Small intestine (tissue), 16 donors: Measurements from ENCODE around the gene PTAFR. TPM values are rescaled to one million over a fixed set of nuclear protein-coding genes. Genes with fewer than 3 reads are reported as not detected.

Experiments used
- DNase-seq, 2 donors: peaks; one replicate each; pipeline versions ENCODE4 v3.0.0 to v3.0.0-alpha.2; 2013
- FAIRE-seq: peaks from 2 replicates; lab custom pipeline; 2012; peaks lifted over from hg19 to GRCh38; lab: Jason Lieb, UNC
- H3K27ac ChIP-seq, 3 donors: one replicate each; pipeline ENCODE4 v1.5.1; 2013; ENCODE audit warnings: low read length in 2 of 3, mild to moderate bottlenecking in 2 of 3, control low read depth in 1 of 3, inconsistent platforms in 1 of 3, low read depth in 1 of 3, moderate library complexity in 1 of 3
- H3K27me3 ChIP-seq, 3 donors: one replicate each; pipeline ENCODE4 v1.6.1; 2013; ENCODE audit warnings: low read length in 3 of 3, inconsistent platforms in 1 of 3; ENCODE audit not compliant: control insufficient read depth in 3 of 3, insufficient read depth in 3 of 3
- H3K36me3 ChIP-seq, 3 donors: one replicate each; pipeline ENCODE4 v1.6.1; 2013; ENCODE audit warnings: low read length in 3 of 3, inconsistent platforms in 1 of 3, low read depth in 1 of 3, mild to moderate bottlenecking in 1 of 3, moderate library complexity in 1 of 3; ENCODE audit not compliant: control insufficient read depth in 3 of 3, insufficient read depth in 2 of 3
- H3K4me1 ChIP-seq, 3 donors: one replicate each; pipeline ENCODE4 v1.6.1; 2013; ENCODE audit warnings: low read length in 2 of 3, inconsistent platforms in 1 of 3, low read depth in 1 of 3, mild to moderate bottlenecking in 1 of 3, moderate library complexity in 1 of 3; ENCODE audit not compliant: control insufficient read depth in 3 of 3, insufficient read depth in 2 of 3
- H3K4me3 ChIP-seq, 3 donors: one replicate each; pipeline ENCODE4 v1.5.1; 2013; ENCODE audit warnings: low read length in 3 of 3, control low read depth in 1 of 3, inconsistent platforms in 1 of 3, low read depth in 1 of 3, mild to moderate bottlenecking in 1 of 3, moderate library complexity in 1 of 3
- H3K9me3 ChIP-seq, 2 donors: one replicate each; pipeline ENCODE4 v1.6.1; 2013; ENCODE audit warnings: low read depth in 1 of 2, low read length in 1 of 2; ENCODE audit not compliant: control insufficient read depth in 2 of 2, insufficient read depth in 1 of 2
- WGBS, 3 donors: extraction: QIAGEN DNeasy Blood & Tissue Kit; methylation state at CpG; one replicate each; pipeline ENCODE4 v1.1.7; 2013; 5-methylcytosine and 5-hydroxymethylcytosine counted together
- long read RNA-seq, 10 donors: transcript quantifications; one replicate each; lab custom pipeline, GENCODE V29; 2026
- polyA plus RNA-seq, 4 donors: library from polyadenylated mRNA; stranded (reverse) in 3 of 4; unstranded in 1 of 4; fragments of 200-250 nt in 3 of 4; fragments of 120-200 nt in 1 of 4; gene quantifications; one replicate each; pipeline versions ENCODE4 v1.2.1 to v1.2.3, GENCODE V29; 2013
- donor health status: healthy with polysubstance abuse.
- donor health status: control.
- donor health status: control.
- donor health status: Bipolar disorder and iron deficiency.
- donor health status: healthy.

The PTAFR gene, protein sequence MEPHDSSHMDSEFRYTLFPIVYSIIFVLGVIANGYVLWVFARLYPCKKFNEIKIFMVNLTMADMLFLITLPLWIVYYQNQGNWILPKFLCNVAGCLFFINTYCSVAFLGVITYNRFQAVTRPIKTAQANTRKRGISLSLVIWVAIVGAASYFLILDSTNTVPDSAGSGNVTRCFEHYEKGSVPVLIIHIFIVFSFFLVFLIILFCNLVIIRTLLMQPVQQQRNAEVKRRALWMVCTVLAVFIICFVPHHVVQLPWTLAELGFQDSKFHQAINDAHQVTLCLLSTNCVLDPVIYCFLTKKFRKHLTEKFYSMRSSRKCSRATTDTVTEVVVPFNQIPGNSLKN
- polyA plus RNA-seq, result 1 to 10 TPM; 1.1 to 5.2 (median 2.6) TPM
- long read RNA-seq, donor 1, result 0 reads
- long read RNA-seq, donor 2, result 0 reads
- long read RNA-seq, donor 3, result 0 reads
- long read RNA-seq, donor 4, result 0 reads
- long read RNA-seq, donor 5, result 0 reads
- long read RNA-seq, donor 6, full-length matches to known transcripts, result 1 of 1 reads
- long read RNA-seq, donor 6, partial matches to known transcripts, result 0 of 1 reads
- long read RNA-seq, donor 6, other reads (novel, unspliced or antisense), result 0 of 1 reads
- long read RNA-seq, donor 7, result 0 reads
- long read RNA-seq, donor 8, result 0 reads
- long read RNA-seq, donor 9, result 0 reads
- long read RNA-seq, donor 10, result 0 reads

DNA sequence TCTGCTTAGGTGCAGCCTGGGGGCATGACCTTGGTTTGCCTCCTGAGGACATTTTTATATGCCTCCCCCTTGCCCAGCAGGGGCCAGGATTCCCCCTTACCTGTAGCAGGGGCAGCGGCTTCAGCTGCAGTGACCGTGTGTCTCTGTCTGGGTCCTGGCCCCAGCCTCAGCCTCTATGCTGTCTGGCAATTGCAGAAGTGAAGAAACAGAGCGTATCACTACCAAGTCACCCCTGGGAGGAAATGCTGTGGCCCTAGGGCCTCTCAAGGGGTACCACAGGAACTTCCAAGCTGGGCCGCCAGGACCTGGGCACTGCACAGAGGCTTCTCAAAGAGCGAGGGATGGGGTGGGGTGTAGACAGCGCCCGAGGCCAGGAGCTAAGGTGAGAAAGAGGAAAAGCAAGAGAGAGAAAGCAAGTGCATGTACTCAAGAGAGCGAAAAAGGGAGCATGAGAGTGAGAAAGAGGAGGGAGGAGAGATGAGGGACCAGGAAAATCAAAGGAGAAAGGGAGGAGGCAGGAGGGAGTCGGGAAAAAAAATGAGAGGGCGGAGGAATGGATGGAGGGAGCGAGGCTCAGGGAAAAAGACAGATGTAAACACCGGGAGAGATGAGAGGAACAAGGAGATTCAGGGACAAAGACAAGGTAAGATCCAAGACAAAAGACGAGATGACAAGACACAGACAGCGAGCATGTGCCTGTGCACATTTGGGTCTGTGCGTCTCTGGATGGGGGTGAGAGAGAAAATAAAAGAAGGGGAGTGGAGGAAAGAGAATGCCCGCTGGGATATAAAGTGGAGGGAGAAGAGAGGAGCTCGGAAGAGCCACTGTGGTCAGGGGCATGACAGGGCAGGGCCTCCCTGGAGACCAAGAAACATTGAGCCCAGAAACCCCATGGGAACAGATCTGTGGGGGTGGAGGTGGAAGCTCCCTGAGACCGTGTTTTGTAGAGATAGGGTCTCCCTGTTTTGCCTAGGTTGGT, at the start of gene PTAFR:
TSS of gene PTAFR (minus strand) at position 199 of the 979 bp plus-strand sequence. CDS start 25,669 bp downstream, outside the sequence.
- 74 to 91% (median 82%) methylated on average over 18 of the region's 18 CpGs for WGBS, 3 donors
- DNase-seq (no peak), FAIRE-seq (no peak)
- H3K4me3 ChIP-seq, result peak within 1 kb of the TSS in 1 of 3 donors; percentile 4
- peaks cover 0 to 13% (median 6%) of the 10 kb centered on the region in 3 donors for H3K4me1 ChIP-seq
- H3K27me3 ChIP-seq, result no peaks in the 10 kb centered on the region
- H3K36me3 ChIP-seq, result no peaks in the 10 kb centered on the region
- peak within 1 kb of the TSS in 1 of 3 donors; percentile 43 for H3K27ac ChIP-seq
- H3K9me3 ChIP-seq, result no peaks in the 10 kb centered on the region

DNA sequence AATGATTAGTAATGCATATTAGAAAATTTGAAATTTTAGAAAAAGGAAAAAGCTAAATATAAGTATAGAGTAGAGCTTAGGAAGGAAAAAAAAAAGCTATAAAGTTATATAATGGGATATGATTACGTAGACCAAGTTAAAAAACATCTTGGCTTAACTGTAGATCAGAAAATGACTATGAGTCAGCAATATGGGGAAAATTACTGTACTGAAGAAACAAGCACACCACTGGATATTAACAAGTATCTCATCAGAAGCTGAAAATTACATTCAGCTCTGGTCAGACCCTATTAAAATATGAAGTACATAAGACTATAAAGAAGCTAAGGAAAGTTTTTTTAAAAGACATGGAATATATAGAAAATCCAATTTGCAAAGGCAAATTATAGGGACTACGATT, 36.8 kb upstream of the PTAFR start:
- Histone ChIP-seq H3K9me3 (no peaks in the 10 kb centered on the region), H3K36me3 (peaks cover 2 to 31% (median 15%) of the 10 kb centered on the region in 3 donors), H3K27ac (no peak overlapping the region), H3K4me3 (no peak overlapping the region), H3K4me1 (peaks cover 0 to 7% (median 0%) of the 10 kb centered on the region in 3 donors), H3K27me3 (no peaks in the 10 kb centered on the region)
- 44 to 85% (median 53%) methylated on average over 2 of the region's 2 CpGs for WGBS, 3 donors
- DNase-seq (no peak), FAIRE-seq (no peak)

DNA sequence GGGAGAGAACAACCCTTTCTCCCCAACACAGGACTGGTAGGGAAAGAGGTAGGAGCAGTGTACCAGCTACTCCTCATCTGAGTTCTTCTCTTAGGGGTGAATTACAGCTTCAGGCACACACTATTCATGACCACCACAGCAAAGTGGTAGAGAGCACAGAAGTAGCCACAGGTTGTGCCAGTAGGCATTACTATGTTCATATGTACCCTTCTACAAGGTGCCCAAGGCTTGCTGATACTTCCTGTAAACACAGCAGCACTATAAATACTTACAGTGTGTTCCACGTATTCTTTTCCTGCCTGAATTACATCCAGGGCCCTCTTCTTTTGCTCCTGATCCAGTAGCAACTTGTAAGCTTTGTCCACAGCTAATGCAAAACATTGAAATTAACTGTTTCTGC, 33.2 kb upstream of the PTAFR start:
- Histone ChIP-seq H3K27ac (peak overlapping the region in 1 of 3 donors; percentile 4), H3K36me3 (peaks cover 0 to 45% (median 15%) of the 10 kb centered on the region in 3 donors), H3K4me1 (peaks cover 0 to 10% (median 0%) of the 10 kb centered on the region in 3 donors), H3K9me3 (no peaks in the 10 kb centered on the region), H3K4me3 (no peak overlapping the region), H3K27me3 (no peaks in the 10 kb centered on the region)
- DNase-seq (no peak), FAIRE-seq (no peak)
- 67 to 89% (median 67%) methylated on average over 1 of the region's 1 CpG for WGBS, 3 donors

DNA sequence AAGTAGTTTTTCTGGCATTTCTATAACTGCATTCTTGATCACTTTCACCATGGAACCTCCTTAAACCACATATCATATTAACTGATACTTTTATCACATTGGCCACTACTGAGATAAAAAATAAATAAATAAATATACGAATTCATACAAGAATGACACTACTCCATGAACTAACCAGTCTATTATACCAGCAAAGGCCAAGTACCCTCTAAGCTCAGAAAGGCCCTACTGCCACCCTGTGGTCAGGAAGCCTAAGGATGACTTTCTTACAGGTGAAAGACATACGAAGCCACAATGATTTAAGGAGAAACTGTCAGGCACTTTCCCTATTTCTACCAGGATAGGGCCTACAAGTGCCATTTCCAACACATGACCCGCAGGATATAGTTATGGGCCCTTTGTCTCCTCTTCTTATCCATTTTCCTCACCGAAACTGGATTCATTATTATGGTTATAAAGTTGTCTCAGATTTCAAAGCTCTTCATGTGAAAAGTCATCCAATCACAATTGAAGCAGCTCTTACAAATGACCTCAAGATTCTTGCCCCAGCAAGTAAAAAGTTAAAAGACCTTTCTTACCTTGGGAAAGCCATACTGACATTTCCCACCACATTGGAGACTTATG, 32.4 kb upstream of the PTAFR start:
- DNase-seq (peak; percentile 76 to 79), FAIRE-seq (peak; percentile 49)
- H3K4me3 ChIP-seq, result no peak overlapping the region
- H3K27me3 ChIP-seq, result no peaks in the 10 kb centered on the region
- WGBS, 3 donors, result 7 to 25% (median 19%) methylated on average over 4 of the region's 4 CpGs
- peaks cover 0 to 10% (median 0%) of the 10 kb centered on the region in 3 donors for H3K4me1 ChIP-seq
- peaks cover 4 to 47% (median 12%) of the 10 kb centered on the region in 3 donors for H3K36me3 ChIP-seq
- H3K27ac ChIP-seq, result no peak overlapping the region
- H3K9me3 ChIP-seq, result no peaks in the 10 kb centered on the region

DNA sequence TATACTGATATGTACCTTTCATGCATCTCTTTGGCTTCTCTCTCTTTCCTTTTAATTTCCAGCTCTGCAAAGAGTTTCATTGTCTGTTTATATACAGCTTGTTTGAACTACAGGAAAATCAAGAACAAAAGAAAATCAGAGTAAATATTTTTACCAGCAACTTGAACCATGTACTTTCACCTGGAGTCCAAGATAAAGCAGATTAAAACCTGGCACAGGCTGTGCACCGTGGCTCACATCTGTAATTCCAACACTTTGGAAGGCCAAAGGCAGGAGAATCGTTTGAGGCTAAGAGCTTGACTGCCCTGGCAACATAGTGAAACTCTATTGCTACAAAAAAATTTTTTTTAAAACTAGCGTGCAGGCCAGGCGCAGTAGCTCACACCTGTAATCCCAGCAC, 28.8 kb upstream of the PTAFR start:
- peak; percentile 26 to 85 for DNase-seq
- Histone ChIP-seq H3K36me3 (peaks cover 11 to 59% (median 18%) of the 10 kb centered on the region in 3 donors), H3K27me3 (no peaks in the 10 kb centered on the region), H3K4me1 (peaks cover 0 to 10% (median 0%) of the 10 kb centered on the region in 3 donors), H3K4me3 (no peak overlapping the region), H3K9me3 (no peaks in the 10 kb centered on the region), H3K27ac (no peak overlapping the region)
- no peak for FAIRE-seq
- WGBS, 3 donors, result 17 to 60% (median 32%) methylated on average over 4 of the region's 4 CpGs

DNA sequence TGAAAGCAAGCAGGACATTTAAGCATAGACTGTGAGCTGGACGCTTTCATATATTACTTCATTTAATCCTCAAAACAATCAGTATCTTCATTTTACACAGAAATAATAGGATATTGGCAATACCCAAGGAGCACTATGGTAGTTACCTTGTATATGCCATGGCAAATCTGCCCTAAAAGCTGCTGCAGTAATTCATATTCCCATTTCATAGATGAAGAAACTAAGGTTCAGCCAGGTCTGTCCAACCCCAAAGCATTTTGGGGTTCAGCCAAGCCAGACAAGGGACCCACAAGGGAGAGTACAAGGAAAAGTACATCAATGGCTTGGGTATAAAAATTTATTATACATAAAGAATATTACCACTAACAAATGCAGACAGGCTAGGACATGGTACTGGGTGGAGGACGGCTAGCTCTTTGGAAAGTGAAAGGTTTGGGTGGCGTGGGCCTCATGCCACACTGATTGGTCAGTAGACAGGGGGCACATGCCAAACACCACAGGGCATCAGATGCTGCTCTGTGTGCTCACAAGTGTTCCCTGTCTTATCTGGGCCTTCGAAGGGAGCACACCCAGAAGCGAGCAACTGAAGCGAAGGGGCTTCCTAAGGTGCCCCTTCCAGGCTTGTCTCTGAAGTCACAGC, 23.9 kb upstream of the PTAFR start:
- no peak for FAIRE-seq
- no peaks in the 10 kb centered on the region for H3K27me3 ChIP-seq
- DNase-seq, result no peak
- no peak overlapping the region for H3K27ac ChIP-seq
- peaks cover 12 to 69% (median 18%) of the 10 kb centered on the region in 3 donors for H3K36me3 ChIP-seq
- 87 to 94% (median 92%) methylated on average over 6 of the region's 6 CpGs for WGBS, 3 donors
- H3K4me3 ChIP-seq, result no peak overlapping the region
- H3K9me3 ChIP-seq, result peaks cover 0 to 9% of the 10 kb centered on the region in 2 donors
- peaks cover 0 to 5% (median 4%) of the 10 kb centered on the region in 3 donors for H3K4me1 ChIP-seq
